A673 (cell line): ENCODE measurements around the gene CDK4. TPM values are rescaled to one million over a fixed set of nuclear protein-coding genes. Genes with fewer than 3 reads are reported as not detected.

Experiments
- BruUV-seq: library from RNA; stranded (reverse); fragments of 400-500 nt; replicated peaks from 2 replicates; lab custom pipeline; 2021; lab: Mats Ljungman, UMichigan
- CTCF ChIA-PET: fragments of 300-600 bp; sonication (Branson Sonifier 250); formaldehyde crosslinking; loops from one replicate; lab custom pipeline; 2022; ENCODE audit warnings: antibody characterized with exemption; lab: Charles Lee
- POLR2A ChIA-PET: fragments of 300-600 bp; sonication (Branson Sonifier 250); formaldehyde crosslinking; loops from one replicate; lab custom pipeline; 2022; ENCODE audit warnings: antibody characterized with exemption; ENCODE audit not compliant: low non-redundant PET; lab: Charles Lee
- DNase-seq: peaks from one replicate; pipeline ENCODE4 v3.0.0-alpha.2; 2015; ENCODE audit warnings: low spot score
- H3K27ac ChIP-seq: fragments of 200-600 bp; sonication (generic); 2 replicates; pipeline ENCODE4 v1.5.1; 2016; ENCODE audit warnings: mixed run types, low read depth, mild to moderate bottlenecking, mixed read lengths, antibody characterized with exemption, low read length; ENCODE audit not compliant: poor library complexity, severe bottlenecking
- H3K27me3 ChIP-seq: fragments of 200-600 bp; sonication (generic); replicated peaks from 2 replicates; pipeline ENCODE4 v1.6.1; 2017; ENCODE audit warnings: mixed run types, low read depth, mild to moderate bottlenecking, mixed read lengths, antibody characterized with exemption, low read length; ENCODE audit not compliant: insufficient read depth, poor library complexity
- H3K36me3 ChIP-seq: fragments of 200-600 bp; sonication (generic); 2 replicates; pipeline ENCODE4 v1.6.1; 2016; ENCODE audit warnings: mixed run types, mild to moderate bottlenecking, mixed read lengths, antibody characterized with exemption, low read length; ENCODE audit not compliant: insufficient read depth, poor library complexity, severe bottlenecking
- H3K4me1 ChIP-seq: fragments of 200-600 bp; sonication (generic); 2 replicates; pipeline ENCODE4 v1.6.1; 2017; ENCODE audit warnings: mixed run types, mild to moderate bottlenecking, mixed read lengths, antibody characterized with exemption, low read length; ENCODE audit not compliant: insufficient read depth, poor library complexity, severe bottlenecking
- H3K4me3 ChIP-seq: fragments of 200-600 bp; sonication (generic); 2 replicates; pipeline ENCODE4 v1.5.1; 2016; ENCODE audit warnings: low read depth, mixed run types, mild to moderate bottlenecking, mixed read lengths, low read length; ENCODE audit not compliant: poor library complexity, severe bottlenecking
- H3K9me3 ChIP-seq: fragments of 200-600 bp; sonication (generic); 2 replicates; pipeline ENCODE4 v1.6.1; 2016; ENCODE audit warnings: mixed run types, low read depth, mild to moderate bottlenecking, mixed read lengths, antibody characterized with exemption, low read length; ENCODE audit not compliant: poor library complexity, severe bottlenecking
- EZH2 ChIP-seq: fragments of 200-600 bp; sonication (generic); IDR thresholded peaks from 2 replicates; pipeline ENCODE4 v1.6.1; 2017; ENCODE audit warnings: borderline replicate concordance, low read depth, mild to moderate bottlenecking, mixed read lengths, antibody characterized with exemption, low read length; ENCODE audit not compliant: poor library complexity, severe bottlenecking
- intact Hi-C: fragments of 100-400 bp; cut with micrococcal nuclease; formaldehyde crosslinking; loops from one replicate; pipeline ENCODE4 v1.10.0; 2022; ENCODE audit not compliant: unreplicated experiment
- total RNA-seq: library from RNA; stranded (reverse); gene quantifications from 2 replicates; pipeline ENCODE4 v1.2.3, GENCODE V29; 2021
- TF ChIP-seq, protein P1 (sequence below): fragments of 300-800, 200-600 bp; sonication (generic); conservative IDR thresholded peaks from 2 replicates; pipeline ENCODE4 v1.5.1; 2017; ENCODE audit warnings: low read depth, mild to moderate bottlenecking, antibody characterized with exemption, low read length, moderate library complexity, mixed read lengths

Gene CDK4
- total RNA-seq, 1 experiment from 2014 or later = 247 TPM

DNA sequence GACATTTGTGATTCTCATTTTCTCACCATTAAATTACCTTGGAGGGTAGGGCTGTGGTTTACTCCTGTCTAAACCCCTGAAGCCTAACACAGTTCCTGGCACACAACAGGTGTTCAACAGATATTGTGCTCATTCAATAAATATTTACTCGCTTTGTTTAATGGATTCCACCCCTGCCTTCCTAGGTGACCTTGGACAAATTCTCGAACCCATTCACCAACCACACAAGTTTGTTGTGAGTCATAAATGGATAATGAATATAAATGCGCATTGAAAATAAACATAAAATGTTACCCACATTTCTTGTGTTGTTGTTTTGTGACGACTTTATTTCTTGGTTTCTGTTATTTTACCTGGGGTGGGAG, 30.1 kb upstream of the CDK4 start:
- intact Hi-C loops = no loop called here
- no peak for TF ChIP-seq EZH2
- TF ChIP-seq, protein P1, sequence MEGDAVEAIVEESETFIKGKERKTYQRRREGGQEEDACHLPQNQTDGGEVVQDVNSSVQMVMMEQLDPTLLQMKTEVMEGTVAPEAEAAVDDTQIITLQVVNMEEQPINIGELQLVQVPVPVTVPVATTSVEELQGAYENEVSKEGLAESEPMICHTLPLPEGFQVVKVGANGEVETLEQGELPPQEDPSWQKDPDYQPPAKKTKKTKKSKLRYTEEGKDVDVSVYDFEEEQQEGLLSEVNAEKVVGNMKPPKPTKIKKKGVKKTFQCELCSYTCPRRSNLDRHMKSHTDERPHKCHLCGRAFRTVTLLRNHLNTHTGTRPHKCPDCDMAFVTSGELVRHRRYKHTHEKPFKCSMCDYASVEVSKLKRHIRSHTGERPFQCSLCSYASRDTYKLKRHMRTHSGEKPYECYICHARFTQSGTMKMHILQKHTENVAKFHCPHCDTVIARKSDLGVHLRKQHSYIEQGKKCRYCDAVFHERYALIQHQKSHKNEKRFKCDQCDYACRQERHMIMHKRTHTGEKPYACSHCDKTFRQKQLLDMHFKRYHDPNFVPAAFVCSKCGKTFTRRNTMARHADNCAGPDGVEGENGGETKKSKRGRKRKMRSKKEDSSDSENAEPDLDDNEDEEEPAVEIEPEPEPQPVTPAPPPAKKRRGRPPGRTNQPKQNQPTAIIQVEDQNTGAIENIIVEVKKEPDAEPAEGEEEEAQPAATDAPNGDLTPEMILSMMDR = no peak
- BruUV-seq = no TSS peak
- H3K36me3 ChIP-seq = peaks cover 29% of the 10 kb centered on the region
- no peak for DNase-seq
- peak overlapping the region; percentile 95 for H3K4me3 ChIP-seq
- no peaks in the 10 kb centered on the region for H3K9me3 ChIP-seq
- no peak overlapping the region for H3K27ac ChIP-seq
- no peaks in the 10 kb centered on the region for H3K4me1 ChIP-seq
- ChIA-PET POLR2A (no interaction called here), CTCF (interaction anchor here (1.4 kb wide), 1 partner anchor 10 kb away, joined by 3 read pairs; the partner anchor contains the start of genes EEF1AKMT3 and METTL1)
- H3K27me3 ChIP-seq = no peaks in the 10 kb centered on the region

- ChIA-PET CTCF (no interaction called here), POLR2A (interaction anchor here (0.6 kb wide), 1 partner anchor 421 kb away, joined by 11 read pairs; no protein-coding TSS in a partner anchor)
- no peaks in the 10 kb centered on the region for H3K9me3 ChIP-seq
- no peak for DNase-seq
- no peak overlapping the region for H3K4me3 ChIP-seq
- intact Hi-C loops = no loop called here
- peaks cover 25% of the 10 kb centered on the region for H3K36me3 ChIP-seq
- H3K27ac ChIP-seq = no peak overlapping the region
- TF ChIP-seq EZH2 = no peak
- TF ChIP-seq, protein P1 = no peak
- H3K27me3 ChIP-seq = no peaks in the 10 kb centered on the region
- H3K4me1 ChIP-seq = no peaks in the 10 kb centered on the region
- BruUV-seq = no TSS peak
These were observed 29.7 kb upstream of the CDK4 start for GRCh38 chr12:57781801-57782200.

- H3K9me3 ChIP-seq = no peaks in the 10 kb centered on the region
- CTCF ChIA-PET = no interaction called here
- H3K4me3 ChIP-seq = no peak overlapping the region
- no peaks in the 10 kb centered on the region for H3K4me1 ChIP-seq
- BruUV-seq = no TSS peak
- H3K27me3 ChIP-seq = no peaks in the 10 kb centered on the region
- POLR2A ChIA-PET = interaction anchor here (0.6 kb wide), 1 partner anchor 421 kb away, joined by 11 read pairs; no protein-coding TSS in a partner anchor
- intact Hi-C loops = no loop called here
- no peak overlapping the region for H3K27ac ChIP-seq
- H3K36me3 ChIP-seq = peaks cover 19% of the 10 kb centered on the region
- no peak for DNase-seq
- no peak for TF ChIP-seq EZH2
- TF ChIP-seq, protein P1 = no peak
These were observed 29.1 kb upstream of the CDK4 start for GRCh38 chr12:57781244-57781643.
